ENCODE data around the gene IL11.
"Not testable (repeated sequence)": the region's sequence is repeated elsewhere in the genome, so short reads cannot be mapped to it uniquely, and the experiment has no call there.

The IL11 gene

DNA sequence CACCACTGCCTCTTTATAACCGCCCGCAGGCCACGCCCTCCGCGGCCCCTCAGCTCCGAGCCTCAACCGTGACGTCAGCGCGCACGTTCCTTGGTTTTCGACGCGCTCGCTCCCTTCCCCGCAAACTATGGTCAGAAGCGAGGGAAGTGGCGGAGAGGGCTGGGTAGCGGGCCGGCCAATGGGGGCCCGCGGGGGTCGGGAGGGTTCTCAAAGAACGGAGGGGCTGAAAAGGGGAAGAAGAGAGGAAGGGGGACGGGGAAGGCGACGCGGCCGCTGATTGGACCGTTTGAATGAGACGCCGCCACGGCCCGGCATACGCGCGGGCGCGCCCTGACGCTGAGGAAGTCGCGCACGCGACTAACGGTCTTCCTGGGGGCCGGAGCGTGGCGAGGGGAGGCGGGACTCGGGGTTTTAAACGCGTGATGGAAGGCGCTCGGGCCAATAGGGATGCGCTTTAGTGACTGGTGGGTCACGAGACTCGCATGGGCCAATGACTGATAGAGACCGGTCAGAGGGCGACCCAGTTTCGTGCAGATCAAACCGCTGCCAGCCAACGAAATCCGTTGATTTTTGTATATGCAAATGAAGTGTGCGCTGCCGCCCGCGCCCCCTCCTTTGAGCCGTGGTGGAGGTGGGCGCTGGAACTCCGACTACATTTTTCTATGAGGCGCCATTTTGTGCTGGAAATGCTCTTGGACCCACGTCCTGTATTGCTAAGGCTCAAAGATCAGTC is 37.7 kb upstream of the IL11 start:
- TF ChIP-seq, protein P1, sequence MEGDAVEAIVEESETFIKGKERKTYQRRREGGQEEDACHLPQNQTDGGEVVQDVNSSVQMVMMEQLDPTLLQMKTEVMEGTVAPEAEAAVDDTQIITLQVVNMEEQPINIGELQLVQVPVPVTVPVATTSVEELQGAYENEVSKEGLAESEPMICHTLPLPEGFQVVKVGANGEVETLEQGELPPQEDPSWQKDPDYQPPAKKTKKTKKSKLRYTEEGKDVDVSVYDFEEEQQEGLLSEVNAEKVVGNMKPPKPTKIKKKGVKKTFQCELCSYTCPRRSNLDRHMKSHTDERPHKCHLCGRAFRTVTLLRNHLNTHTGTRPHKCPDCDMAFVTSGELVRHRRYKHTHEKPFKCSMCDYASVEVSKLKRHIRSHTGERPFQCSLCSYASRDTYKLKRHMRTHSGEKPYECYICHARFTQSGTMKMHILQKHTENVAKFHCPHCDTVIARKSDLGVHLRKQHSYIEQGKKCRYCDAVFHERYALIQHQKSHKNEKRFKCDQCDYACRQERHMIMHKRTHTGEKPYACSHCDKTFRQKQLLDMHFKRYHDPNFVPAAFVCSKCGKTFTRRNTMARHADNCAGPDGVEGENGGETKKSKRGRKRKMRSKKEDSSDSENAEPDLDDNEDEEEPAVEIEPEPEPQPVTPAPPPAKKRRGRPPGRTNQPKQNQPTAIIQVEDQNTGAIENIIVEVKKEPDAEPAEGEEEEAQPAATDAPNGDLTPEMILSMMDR (IDR thresholded peaks at IDR 0.05): no peak
- H3K27ac ChIP-seq: peak overlapping the region; percentile 97
- DNase-seq (ENCODE audit: low spot score): peak; percentile 99
- peak overlapping the region; percentile 94 for H3K4me3 ChIP-seq

DNA sequence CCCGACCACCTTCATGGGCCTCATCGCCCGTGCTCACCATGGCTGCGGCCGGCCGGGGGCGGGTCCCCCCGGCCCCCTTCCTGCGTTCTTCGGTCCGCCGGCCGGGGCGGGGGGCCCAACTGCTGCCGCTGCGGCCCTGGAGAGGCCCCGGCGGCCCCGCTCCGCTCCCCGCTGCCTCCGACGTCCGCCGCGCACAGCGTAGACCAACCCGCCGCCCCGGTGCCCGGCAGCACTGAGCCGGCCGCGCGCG is 37.2 kb upstream of the IL11 start, which contains the start of gene UBE2S:
Gene UBE2S (minus strand): TSS at position 239 of the 250 bp plus-strand sequence. CDS start 199 bp downstream, at position 40.
- peak within 1 kb of the TSS; percentile 97 for H3K27ac ChIP-seq
- not testable (repeated sequence) for DNase-seq (ENCODE audit: low spot score)
- H3K4me3 ChIP-seq: peak within 1 kb of the TSS; percentile 94

DNA sequence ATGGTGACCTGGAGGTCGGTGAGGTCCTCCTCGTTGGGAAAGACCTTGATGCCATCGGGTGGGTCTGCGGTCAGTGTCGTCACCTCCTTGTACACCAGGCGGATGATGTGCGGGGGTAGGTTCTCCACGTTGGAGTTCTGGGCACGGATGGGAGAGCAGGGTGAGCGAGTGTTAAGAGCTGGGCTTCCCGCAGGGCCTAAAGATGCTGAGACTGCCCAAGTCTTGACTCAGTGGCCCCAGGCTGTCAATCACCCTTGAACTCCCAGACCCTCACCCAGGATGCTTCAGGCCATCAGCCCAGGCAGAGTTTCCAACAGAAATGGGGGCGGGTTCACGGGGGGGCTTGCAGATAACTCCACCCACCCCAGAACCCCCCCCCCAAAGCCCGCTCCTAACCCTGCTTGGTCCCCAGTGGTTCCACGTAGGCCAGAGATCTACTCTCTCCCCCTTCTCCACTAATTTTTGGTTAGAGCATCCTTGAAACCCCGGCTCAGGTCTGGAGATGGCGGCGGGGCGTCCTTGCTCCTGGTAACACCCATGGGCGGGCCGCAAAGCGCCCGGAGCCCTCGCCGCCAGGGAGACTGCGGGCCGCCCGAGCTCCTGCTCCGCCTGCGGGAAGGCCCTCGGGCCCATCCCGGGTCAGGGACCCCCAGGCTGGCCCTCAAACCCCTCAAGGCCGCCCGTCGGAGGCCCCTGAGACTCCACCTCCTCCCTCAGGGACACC is 36.7 kb upstream of the IL11 start:
- Histone ChIP-seq H3K4me3 (peak overlapping the region; percentile 94), H3K27ac (peak overlapping the region; percentile 97)
- TF ChIP-seq, protein P1 (IDR thresholded peaks at IDR 0.05): no peak
- DNase-seq (ENCODE audit: low spot score): peak; percentile 81

DNA sequence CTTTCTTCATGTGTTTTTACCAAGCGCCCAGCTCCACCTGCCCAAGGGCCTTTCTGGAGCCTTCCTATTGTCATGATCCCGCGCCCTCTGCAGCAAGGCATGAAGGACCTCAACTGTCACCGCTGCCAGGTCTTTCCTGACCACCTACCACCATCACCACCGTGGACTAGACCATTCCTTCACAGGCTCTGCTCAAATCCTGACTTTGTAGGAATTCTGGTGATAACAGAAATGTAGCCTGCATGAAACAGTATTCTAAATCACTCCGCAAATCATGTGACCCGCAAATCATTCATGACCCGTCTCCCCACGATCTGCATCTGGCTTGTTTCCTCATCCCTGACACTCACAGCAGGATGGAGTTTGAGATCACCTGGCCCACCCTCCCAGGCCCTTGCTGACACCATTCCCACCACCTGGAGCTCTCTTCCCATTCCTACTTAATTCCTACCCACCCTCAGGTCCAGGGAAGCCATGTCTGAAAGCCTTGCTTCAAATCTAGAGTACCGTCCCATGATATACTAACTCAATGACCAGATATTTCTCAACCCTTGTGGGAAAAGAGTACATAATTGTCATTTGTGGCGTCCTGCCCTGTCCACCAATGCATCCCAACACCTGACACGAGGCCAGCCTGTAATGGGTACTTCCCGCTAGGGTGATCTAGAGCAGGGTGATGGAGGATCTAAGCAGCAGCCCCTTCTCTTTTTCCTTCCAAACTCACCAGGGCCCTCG is 36.0 kb upstream of the IL11 start:
- DNase-seq (ENCODE audit: low spot score): no peak
- TF ChIP-seq, protein P1 (IDR thresholded peaks at IDR 0.05): no peak
- no peak overlapping the region for H3K27ac ChIP-seq
- H3K4me3 ChIP-seq: peak overlapping the region; percentile 94

DNA sequence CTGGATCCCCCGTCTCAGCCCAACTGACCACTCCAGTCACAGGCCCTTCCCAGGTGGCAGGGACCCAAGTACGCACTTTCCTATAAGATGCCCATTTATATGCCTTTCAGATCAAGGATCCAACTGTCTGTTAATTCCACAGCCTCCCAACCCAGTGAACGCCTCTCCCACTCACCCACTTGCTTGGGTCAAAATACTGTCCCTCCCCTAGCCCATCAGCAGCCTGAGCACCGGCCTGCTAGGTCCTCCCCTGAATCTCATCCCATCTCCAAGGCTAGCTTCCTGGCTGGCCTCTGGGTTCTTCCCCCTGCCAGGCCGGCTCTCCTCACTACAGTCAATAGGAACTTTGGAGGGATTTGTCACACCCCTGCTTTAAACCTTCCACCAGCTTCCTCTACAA is 35.4 kb upstream of the IL11 start:
- DNase-seq (ENCODE audit: low spot score): no peak
- no peak overlapping the region for H3K27ac ChIP-seq
- TF ChIP-seq, protein P1 (IDR thresholded peaks at IDR 0.05): no peak
- H3K4me3 ChIP-seq: no peak overlapping the region

DNA sequence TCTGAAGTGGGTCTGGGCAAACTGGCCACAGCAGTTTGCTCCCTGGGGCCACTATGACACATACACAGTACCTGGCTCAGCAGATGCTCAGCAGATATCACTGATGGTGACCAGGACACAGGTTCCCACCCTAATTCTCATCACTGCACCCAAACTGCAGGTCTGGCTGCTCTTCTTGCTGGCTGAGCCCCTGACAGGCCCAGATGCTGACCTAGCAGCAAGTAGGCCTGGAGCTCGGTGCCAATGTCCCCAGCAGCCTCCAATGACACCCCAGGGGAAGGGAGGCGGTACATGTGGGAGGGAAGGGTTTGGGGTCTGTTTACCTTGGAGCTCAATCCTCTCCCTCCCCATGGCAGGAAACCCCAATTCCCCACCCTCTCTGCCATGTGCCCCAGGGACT is 32.2 kb upstream of the IL11 start:
- DNase-seq (ENCODE audit: low spot score): no peak
- TF ChIP-seq, protein P1 (IDR thresholded peaks at IDR 0.05): no peak
- Histone ChIP-seq H3K4me3 (no peak overlapping the region), H3K27ac (no peak overlapping the region)

DNA sequence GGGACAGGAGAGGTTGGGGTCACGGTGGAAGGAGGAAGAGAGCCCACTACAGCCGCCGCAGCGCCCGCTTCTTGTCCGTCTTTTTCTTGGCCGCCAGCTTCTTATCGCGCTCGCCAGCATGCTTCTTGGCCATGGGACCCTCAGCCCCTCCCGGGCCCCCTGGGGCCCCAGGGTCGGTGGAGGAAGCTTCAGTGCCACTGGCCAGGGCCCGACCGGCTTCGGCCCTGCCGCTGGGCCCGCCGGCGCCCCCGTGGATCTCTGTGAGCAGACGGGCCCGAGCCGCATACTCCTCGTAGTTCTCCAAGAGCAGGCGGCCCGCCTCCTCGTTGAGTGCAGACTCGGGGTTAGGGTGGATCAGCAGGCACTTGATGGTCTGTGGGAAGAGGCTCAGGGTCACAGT is 31.1 kb upstream of the IL11 start:
- not testable (repeated sequence) for H3K4me3 ChIP-seq; DNase-seq (ENCODE audit: low spot score); H3K27ac ChIP-seq
